AG04450 (cell line): ENCODE results near the gene HSPA8. TPM values are rescaled to one million over a fixed set of nuclear protein-coding genes. Genes with fewer than 3 reads are reported as not detected.

ENCODE experiments used
- CTCF ChIA-PET: fragments of 300-600, 350-600 bp; formaldehyde crosslinking; extraction: SDS; loops from one replicate; lab custom pipeline; 2022; ENCODE audit warnings: antibody characterized with exemption, inconsistent platforms; lab: Charles Lee
- POLR2A ChIA-PET: fragments of 350-600 bp; formaldehyde crosslinking; extraction: SDS; loops from one replicate; lab custom pipeline; 2021; ENCODE audit warnings: antibody characterized with exemption, inconsistent platforms; lab: Yijun Ruan, JAX
- DNase-seq: peaks from one replicate; pipeline ENCODE4 v3.0.0-alpha.2; 2011; ENCODE audit warnings: low read depth, low spot score
- H3K27ac ChIP-seq: one replicate; pipeline ENCODE4 v1.5.1; 2012; ENCODE audit warnings: low read depth, low read length, control low read depth
- H3K27me3 ChIP-seq: one replicate; pipeline ENCODE4 v1.6.0; 2012; ENCODE audit warnings: low read length; ENCODE audit not compliant: control insufficient read depth, insufficient read depth
- H3K4me3 ChIP-seq: 2 replicates; pipeline ENCODE4 v1.5.1; 2011; ENCODE audit warnings: mild to moderate bottlenecking, low read depth, low read length, control low read depth
- H3K9me3 ChIP-seq: 2 replicates; pipeline ENCODE4 v1.5.1; 2012; ENCODE audit warnings: low read length; ENCODE audit not compliant: control insufficient read depth, insufficient read depth
- polyA plus RNA-seq: library from polyadenylated mRNA; depleted of rRNA; stranded (reverse); fragments of >200 nt; gene quantifications from 2 replicates; pipeline ENCODE4 v1.2.3, GENCODE V29; 2011
- TF ChIP-seq, protein P1 (sequence below): IDR thresholded peaks from 2 replicates; pipeline ENCODE4 v1.5.1; 2011; ENCODE audit warnings: low read depth, low read length, control low read depth, inconsistent platforms

Gene HSPA8
- polyA plus RNA-seq, 1 experiment: 3,006 TPM

- TF ChIP-seq, protein P1, sequence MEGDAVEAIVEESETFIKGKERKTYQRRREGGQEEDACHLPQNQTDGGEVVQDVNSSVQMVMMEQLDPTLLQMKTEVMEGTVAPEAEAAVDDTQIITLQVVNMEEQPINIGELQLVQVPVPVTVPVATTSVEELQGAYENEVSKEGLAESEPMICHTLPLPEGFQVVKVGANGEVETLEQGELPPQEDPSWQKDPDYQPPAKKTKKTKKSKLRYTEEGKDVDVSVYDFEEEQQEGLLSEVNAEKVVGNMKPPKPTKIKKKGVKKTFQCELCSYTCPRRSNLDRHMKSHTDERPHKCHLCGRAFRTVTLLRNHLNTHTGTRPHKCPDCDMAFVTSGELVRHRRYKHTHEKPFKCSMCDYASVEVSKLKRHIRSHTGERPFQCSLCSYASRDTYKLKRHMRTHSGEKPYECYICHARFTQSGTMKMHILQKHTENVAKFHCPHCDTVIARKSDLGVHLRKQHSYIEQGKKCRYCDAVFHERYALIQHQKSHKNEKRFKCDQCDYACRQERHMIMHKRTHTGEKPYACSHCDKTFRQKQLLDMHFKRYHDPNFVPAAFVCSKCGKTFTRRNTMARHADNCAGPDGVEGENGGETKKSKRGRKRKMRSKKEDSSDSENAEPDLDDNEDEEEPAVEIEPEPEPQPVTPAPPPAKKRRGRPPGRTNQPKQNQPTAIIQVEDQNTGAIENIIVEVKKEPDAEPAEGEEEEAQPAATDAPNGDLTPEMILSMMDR: no peak
- Histone ChIP-seq H3K9me3 (no peaks in the 10 kb centered on the region), H3K4me3 (no peak overlapping the region), H3K27ac (no peak overlapping the region), H3K27me3 (no peaks in the 10 kb centered on the region)
- ChIA-PET POLR2A (no interaction called here), CTCF (interaction anchor here (0.6 to 2.6 kb wide), 3 partner anchors 19 to 188 kb away, joined by 3 to 8 read pairs (median 3); no protein-coding TSS in a partner anchor)
- DNase-seq: no peak
These were observed 11.6 kb upstream of the HSPA8 start for GRCh38 chr11:123073343-123074057.

- ChIA-PET POLR2A (interaction anchor here (2.1 kb wide), 1 partner anchor 11 kb away, joined by 7 read pairs; the partner anchor contains the start of gene HSPA8), CTCF (interaction anchor here (0.6 to 2.6 kb wide), 3 partner anchors 18 to 189 kb away, joined by 3 to 8 read pairs (median 3); no protein-coding TSS in a partner anchor)
- TF ChIP-seq, protein P1: no peak
- Histone ChIP-seq H3K9me3 (no peaks in the 10 kb centered on the region), H3K27ac (no peak overlapping the region), H3K27me3 (no peaks in the 10 kb centered on the region), H3K4me3 (no peak overlapping the region)
- no peak for DNase-seq
These were observed 10.8 kb upstream of the HSPA8 start for GRCh38 chr11:123072762-123073161.

GRCh38 chr11:123072332-123072761 lies 10.4 kb upstream of the HSPA8 start:
- H3K27me3 ChIP-seq: no peaks in the 10 kb centered on the region
- no peaks in the 10 kb centered on the region for H3K9me3 ChIP-seq
- H3K4me3 ChIP-seq: no peak overlapping the region
- no peak for DNase-seq
- ChIA-PET CTCF (interaction anchor here (1.2 to 2.6 kb wide), 2 partner anchors 40 to 189 kb away, joined by 3 to 8 read pairs; no protein-coding TSS in a partner anchor), POLR2A (interaction anchor here (2.1 kb wide), 1 partner anchor 11 kb away, joined by 7 read pairs; the partner anchor contains the start of gene HSPA8)
- H3K27ac ChIP-seq: no peak overlapping the region
- TF ChIP-seq, protein P1: no peak

- TF ChIP-seq, protein P1: no peak
- no peak for DNase-seq
- Histone ChIP-seq H3K27ac (no peak overlapping the region), H3K27me3 (no peaks in the 10 kb centered on the region), H3K9me3 (no peaks in the 10 kb centered on the region), H3K4me3 (no peak overlapping the region)
- ChIA-PET POLR2A (no interaction called here), CTCF (interaction anchor here (0.9 to 3.3 kb wide), 3 partner anchors 16 to 191 kb away, joined by 4 to 13 read pairs (median 4); no protein-coding TSS in a partner anchor)
These were observed 8.2 kb upstream of the HSPA8 start for GRCh38 chr11:123069908-123070821.
